Right lobe of liver (tissue), 4 donors: ENCODE data around the gene KLK11.

ENCODE experiments used
- POLR2A ChIP-seq: fragments of 450-650 bp; IDR thresholded peaks from one replicate; pipeline ENCODE4 v1.6.1; 2017; ENCODE audit warnings: antibody characterized with exemption, mild to moderate bottlenecking
- TF ChIP-seq, protein P1 (sequence below), 4 donors: fragments of 200-600 bp in 3 of 4; fragments of 450-650 bp in 1 of 4; IDR thresholded peaks; one replicate each; pipeline versions ENCODE4 v1.5.1 to v1.8.0; 2016 to 2022; ENCODE audit warnings: antibody characterized with exemption in 4 of 4, mild to moderate bottlenecking in 2 of 4
- donor health status: DM: no; HTN: no; CAD: no.
- donor health status: DM: no; HTN: no; CAD: no.
- donor health status: DM: no; HTN: yes; CAD: no.

DNA sequence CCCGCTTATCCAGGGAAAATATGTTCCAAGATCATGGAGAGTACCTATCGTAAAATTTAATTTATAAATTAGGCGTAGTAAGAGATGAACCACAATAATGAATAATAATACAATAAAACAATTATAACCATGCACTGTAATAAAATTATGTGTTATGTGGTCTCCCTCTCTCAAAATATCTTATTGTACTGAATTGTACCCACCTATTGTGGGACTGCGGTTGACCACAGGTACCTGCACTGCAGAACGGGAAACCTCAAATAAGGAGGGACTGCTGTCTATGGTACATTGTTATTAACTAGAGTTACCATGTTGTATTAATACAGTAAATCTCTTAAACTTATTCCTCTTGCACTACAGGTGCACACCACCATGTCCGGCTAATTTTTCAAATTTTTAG is 13.7 kb upstream of the KLK11 start:
- TF ChIP-seq, protein P1, sequence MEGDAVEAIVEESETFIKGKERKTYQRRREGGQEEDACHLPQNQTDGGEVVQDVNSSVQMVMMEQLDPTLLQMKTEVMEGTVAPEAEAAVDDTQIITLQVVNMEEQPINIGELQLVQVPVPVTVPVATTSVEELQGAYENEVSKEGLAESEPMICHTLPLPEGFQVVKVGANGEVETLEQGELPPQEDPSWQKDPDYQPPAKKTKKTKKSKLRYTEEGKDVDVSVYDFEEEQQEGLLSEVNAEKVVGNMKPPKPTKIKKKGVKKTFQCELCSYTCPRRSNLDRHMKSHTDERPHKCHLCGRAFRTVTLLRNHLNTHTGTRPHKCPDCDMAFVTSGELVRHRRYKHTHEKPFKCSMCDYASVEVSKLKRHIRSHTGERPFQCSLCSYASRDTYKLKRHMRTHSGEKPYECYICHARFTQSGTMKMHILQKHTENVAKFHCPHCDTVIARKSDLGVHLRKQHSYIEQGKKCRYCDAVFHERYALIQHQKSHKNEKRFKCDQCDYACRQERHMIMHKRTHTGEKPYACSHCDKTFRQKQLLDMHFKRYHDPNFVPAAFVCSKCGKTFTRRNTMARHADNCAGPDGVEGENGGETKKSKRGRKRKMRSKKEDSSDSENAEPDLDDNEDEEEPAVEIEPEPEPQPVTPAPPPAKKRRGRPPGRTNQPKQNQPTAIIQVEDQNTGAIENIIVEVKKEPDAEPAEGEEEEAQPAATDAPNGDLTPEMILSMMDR (IDR thresholded peaks at IDR 0.05), result no peak
- no peak for TF ChIP-seq POLR2A
